Activated CD4-positive, alpha-beta T cell treated with anti-CD3 and anti-CD28 coated beads for 48 hours (primary cell): ENCODE data around the gene ATIC.

Experiments
- DNase-seq: peaks from one replicate; pipeline ENCODE4 v3.0.0-alpha.2; 2020

Gene ATIC

DNA sequence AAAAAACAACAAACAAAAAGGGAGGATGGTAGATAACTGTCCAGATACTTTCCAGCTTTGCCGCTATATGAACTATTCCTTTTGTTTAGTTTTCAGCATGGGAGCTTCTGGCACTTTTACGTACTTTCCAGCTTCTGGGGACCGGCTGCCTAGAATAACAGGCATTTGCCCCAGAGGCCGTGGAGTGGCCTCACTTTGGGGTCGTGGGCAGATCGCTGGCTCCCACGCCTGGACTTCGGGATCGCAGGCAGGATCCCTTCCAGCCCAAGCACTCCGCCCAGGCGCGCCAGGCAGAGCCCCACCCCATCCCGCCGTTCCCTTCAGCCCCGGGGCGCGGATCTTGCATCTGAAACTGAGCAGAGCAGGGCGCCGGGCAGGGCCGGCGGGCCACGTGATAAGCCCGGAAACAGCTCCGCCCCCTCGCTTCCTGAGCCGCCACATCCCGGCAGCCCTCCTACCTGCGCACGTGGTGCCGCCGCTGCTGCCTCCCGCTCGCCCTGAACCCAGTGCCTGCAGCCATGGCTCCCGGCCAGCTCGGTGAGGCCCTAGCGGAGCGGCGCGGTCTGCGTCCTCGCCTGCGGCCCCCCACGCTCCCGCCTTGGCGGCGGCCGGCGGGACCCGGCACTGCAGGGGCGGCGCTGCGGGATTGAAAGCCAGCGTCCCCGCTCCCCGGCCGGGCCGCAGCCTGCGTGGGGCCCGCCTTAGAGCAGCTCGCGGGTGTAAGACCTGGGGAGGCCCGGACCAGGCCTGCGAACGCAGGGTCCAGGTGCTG is at the start of gene ATIC:
ATIC (plus strand) TSS at position 435 of the 772 bp plus-strand sequence; CDS start at position 519, 84 bp downstream.
- DNase-seq = peak; percentile 94

DNA sequence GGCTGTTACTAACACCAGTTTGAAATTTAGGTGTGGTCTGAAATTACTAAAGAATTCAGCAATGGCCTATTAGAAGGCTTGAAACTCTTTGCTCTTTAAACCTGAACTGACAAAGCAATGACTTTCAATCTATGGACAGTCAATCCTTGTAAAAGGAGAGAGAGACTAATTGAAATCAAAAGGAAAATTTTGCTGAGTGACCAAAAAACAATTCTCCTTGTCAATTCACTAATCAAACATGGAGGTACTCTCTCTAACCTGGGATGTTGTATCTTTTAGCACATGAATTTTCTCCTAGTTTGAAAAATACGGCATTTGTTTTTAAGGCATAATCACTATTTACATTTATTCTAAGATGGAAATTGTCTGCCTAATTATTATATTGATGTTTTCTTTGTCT is 49.6 kb upstream of the ATIC start:
- no peak for DNase-seq

DNA sequence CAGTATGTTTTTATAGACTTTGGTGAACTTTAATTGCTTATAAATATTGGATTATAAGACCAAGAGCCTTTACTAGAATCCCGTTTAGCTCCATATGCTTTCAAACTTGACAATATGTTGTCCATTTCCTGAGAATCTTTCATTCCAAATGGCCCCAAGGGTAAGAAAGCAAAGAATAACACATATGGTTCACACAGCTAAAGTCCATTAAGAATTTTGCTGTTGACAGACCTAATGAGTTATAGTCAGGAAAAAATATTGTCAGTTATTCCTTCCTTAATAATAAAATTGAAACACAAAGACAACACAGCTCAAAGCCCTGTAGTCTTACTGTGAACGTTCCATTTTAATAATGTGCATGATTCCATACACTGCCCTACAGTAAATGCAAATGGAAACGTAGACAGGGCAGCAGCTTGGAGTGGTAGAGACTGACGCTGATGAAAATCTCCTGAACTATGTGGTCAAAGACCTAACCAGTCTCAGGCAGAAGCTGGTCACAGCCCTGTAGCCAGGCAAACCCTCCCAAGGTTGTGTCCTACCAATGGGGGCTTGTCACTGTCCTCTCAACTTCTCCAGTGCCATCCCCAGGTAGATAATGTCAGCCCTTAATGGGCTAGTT is 49.0 kb upstream of the ATIC start:
- no peak for DNase-seq

DNA sequence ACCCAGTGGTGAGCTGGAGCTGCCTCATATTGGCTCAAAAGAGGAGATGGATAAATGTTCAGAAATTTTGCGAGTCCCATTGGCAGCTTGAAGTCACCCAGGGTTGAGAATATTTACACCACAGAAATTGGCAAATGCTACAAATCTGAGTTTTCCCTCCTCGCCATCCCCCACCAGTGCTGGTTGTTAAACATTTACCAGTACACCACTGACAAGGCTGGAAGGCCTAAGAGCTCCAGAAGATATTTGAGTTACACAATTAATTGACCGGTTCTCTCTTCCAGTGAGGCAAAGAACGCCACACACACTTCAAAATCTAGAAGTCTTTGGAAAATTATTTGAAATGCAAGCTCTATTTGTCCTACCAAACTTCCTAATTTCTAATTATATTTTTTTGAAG is 47.5 kb upstream of the ATIC start:
- DNase-seq = no peak

DNA sequence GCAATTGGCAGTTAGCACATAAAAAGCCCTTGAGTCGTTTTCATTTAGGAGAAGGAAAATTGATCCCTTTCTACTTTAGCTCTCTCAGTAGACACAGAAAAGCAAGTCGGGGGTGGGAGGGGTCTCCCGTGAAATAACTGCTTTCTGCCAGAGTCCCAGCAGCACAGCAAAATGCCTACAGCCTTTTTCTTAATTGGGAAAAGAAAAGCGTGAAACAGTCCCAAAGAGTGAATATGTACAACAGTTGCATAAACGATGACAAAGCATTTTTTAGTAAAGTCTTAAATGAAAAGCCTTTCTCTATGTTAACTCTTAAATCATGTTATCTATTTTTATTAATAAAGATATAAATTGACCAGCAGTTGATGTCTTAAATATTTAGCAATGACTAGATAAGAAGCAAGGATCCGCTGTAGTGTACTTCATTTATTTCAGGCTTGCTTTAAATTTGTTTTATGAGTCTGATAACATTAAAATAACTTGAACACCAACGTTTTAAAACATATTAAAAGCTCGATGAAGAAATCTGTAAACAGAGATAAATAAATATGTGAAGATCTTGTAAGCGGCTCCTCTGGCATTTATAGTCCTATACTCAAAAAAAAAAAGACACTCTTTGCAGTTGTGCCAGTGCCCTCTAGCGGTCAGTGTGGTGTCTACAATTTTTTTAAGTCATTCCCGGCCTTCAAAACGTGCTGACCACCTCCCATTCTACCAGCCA is 42.3 kb upstream of the ATIC start:
- peak; percentile 60 for DNase-seq

DNA sequence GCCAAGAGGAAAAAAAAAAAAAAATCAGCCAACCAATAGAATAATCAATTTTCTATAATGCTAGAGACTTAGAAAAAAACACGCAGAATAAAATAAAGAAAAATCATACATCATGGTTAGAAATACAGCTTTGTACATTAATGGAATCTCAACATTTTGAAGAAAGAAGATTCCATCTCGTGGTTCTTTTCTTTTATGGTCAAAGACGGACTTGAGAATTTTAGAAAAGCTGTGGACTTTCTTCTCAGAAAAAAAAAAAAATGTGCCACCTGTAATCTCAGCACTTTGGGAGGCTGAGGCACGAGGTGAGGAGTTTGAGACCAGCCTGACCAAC is 41.8 kb upstream of the ATIC start:
- DNase-seq = no peak

DNA sequence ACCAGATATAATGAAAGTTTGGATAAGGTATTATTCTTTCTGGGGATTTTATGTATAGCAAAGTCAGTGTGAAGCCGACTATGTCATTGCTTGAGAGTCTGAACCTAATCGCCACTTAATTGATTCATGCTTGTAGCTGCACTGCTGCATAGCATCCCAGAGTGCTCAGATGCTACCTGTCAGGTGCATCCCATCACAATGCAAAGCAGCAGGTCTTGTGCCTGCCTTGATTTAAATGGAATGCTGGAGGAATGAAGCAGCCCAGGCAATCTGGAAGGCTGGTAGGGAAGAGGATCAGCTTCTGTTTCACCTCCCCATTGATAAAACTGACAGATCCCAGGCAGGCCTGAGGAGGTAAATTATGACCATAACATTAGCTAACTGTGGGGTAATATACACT is 40.4 kb upstream of the ATIC start:
- no peak for DNase-seq

DNA sequence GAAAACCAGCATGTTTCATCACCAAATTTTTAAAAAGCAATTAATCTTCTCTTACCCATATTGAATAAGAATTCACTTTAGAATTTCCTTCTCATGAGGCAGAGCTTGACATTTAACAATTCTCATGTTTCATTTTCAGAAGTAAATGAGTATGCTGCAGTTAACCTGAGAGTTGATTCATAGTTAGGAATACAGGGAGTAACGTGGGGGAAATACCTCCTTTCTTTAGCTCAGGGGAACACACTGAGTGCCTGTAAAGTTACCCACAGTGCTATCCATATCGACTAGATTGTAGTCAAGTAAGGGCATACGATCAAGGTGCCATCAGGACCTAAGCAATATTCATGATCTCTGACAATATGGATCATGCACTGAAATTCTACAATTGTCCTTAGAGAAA is 38.9 kb upstream of the ATIC start:
- no peak for DNase-seq

DNA sequence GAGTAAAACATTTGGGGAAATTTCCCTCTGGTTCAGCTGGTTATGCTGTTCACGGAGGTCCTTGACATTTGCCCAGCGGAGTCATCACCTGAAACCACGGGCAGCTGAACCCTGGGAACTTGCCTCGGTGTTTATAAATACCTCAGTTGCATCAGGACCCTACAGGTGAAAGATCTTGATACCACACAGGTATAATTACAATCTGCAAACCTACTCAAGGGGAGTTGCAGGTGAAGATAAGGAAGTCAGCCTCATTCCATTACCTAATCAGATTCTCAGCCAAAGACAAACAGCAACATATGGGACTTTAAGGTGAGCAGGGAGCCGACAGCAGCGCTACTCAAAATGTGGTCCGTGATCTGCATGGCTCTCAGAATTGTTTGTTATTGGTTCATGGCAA is 37.0 kb upstream of the ATIC start:
- DNase-seq = no peak

DNA sequence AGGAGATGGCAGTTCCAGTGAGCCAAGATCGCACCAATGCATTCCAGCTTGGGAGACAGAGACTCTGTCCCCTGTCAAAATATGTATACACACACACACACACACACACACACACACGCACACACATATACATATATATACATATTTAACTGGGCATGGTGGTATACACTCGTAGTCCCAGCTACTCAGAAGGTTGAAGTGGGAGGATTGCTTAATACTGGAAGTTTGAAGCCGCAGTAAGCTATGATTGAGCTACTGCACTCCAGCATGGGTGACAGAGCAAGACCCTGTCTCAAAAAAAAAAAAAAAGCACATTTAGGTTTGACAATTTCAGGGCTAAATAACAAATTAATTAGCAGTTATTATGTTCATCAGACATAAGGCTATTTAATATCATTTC is 36.0 kb upstream of the ATIC start:
- no peak for DNase-seq

DNA sequence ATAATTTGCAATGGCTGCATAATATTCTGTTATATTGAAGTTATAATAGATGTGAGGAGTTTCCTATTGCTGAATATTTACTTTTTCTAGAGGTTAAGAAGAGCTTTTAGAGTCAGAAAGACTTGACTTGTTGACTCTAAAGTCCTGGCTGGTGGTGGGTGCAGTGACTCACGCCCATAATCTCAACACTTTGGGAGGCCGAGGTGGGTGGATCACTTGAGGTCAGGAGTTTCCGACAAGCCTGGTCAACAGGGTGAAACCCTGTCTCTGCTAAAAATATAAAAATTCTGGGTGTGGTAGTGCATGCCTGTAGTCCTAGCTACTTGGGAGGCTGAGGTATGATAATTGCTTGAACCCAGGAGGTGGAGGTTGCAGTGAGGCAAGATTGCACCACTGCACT is 33.9 kb upstream of the ATIC start:
- no peak for DNase-seq

DNA sequence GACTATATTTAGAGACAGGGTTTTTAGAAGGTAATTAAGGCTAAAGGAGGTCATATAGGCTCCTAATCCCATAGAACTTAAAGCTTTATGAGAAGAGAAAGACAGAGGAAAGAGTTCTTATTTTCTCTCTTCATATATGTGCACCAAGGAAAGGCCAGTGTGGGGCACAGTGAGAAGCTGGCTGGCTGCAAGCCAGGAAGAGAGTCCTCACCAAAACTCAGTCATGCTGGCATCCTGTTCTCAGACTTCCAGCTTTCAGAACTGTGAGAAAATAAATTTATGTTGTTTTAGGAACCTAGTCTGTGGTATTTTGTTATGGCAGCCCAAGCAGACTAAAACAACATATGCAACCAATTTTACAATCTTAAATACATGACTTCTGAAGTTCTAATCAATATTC is 31.5 kb upstream of the ATIC start:
- DNase-seq = no peak

DNA sequence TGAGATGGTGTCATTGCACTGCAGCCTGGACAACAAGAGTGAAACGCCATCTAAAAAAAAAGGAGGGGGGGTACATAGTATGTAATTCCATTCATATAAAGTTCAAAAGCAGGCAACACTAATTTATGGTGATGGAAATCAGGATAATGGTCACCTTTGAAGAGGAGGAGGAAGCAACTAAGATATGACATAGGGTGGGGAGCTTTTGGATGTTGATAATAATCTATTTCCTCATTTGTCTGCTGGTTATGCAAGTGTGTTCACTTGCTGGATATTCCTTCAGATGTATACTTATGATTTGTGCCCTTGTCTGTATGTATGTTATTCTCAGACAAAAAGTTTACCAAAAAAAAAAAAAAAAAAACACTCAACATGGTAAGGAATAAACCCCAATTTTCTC is 28.6 kb upstream of the ATIC start:
- no peak for DNase-seq

DNA sequence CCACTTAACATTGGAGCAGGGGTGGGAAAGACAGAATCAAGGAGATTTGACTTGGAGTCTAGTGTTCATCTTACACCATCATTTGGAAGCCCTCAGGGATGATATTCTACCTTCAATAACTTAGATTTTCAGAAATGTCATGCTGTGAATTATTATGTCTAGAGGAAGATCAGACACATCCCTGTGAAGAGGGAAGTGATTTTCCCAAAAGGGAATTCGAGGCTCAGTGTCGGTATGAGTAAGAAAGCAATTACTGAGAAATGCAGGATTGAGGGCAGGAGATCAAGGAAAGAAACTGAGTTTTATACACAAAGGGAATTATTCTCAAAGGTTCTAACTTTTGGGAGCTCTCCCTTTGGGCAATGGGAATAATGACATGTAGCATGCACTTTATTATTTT is 25.6 kb upstream of the ATIC start:
- no peak for DNase-seq

DNA sequence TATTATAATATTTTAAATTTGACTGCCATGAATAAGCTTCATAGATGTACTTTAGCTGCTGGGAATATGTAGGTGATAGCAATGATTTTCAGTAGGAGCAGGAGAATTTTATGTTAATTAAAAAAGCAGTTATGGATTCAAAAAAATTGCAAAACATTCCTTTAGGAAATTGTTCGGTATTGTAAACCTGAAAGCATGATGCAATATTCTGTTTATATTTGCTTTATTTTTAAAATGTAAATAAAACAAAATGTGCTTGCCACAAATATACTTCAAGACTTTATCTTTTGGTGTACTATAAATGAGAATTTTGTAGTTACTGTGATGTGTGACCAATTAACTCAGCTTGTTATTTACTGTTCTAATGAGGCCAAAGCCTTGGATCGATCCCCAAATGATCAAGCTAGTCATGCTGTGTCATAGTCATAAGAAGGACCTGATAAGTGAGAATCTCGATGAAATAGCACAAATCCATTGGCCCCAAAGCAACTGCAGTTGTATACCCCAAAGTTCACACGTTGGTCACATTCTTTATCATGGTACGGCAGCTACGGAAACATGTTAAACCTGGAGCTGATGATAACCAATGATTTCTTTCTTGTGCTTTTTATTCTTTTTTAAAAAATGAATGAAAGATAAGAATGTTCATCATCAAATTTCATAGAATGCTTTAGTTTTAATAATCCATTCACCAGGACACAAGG is 23.6 kb upstream of the ATIC start:
- no peak for DNase-seq

DNA sequence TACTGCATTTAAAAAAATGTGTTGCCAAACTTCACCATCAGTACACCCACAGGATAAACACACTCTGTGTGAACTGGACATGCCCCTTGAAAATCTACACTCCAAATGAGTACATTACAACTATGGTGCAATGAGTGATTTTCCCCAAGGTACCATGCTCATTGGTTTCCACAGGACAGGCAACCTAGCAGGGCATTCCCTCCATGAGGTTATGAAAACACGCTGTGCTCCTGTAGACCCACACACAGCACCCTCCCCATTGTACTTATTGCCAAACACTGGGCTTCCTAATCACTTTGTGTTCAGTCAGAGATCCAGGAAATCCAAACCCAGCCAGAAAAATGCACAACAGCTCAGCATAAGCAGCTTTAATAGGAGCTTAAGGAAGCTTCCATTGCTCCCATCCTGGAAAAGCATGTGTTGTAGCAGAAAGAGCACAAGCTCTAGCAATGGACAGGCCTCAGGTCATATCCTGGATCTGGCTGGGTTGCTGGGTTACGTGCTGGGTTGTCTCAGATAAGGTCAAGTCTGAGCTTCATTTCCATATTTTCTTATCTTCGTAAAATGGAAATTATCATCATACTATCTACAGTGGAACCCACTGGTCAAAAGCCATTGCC is 20.8 kb upstream of the ATIC start:
- DNase-seq = no peak

DNA sequence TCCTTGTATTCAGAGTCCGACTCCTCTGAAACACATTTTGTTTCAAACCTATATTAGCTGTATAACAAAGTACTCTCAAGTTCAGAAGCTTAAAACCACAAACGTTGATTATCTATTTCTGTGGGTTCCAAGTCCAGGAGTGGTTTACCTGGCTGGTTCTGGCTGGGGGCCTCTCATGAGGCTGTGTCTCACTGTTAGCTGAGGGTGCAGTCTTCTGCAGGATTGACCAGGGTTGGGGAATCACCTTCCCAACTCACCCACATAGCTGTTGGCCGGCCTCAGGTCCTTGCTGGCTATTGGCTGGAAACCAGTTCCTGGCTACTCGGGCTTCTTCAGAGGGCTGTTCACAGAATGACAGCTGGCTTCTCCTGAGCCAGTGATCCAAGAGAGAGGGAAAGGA is 18.0 kb upstream of the ATIC start:
- no peak for DNase-seq

DNA sequence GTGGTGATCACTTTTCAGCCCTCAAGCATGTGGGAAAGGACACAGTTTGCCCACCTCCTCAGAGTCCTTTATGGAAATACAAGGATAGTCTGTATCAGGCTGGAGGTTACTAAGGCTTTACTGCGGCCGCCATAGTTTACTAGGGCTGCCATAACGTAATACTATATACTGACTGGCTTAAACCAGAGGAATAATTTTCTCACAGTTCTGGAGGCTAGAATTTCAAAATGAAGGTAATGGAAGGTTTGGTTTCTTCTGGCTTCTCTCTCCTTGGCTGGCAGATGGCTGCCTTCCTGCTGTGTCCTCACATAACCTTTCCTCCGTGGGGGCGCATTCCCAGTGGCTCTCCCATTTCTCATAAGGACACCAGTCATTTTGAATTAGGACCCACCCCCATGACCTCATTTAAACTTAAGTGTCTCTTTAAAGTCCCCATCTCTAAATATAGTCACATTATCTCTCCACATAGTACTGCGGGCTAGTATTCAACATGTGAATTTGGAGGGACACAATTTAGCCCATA is 12.5 kb upstream of the ATIC start:
- no peak for DNase-seq

DNA sequence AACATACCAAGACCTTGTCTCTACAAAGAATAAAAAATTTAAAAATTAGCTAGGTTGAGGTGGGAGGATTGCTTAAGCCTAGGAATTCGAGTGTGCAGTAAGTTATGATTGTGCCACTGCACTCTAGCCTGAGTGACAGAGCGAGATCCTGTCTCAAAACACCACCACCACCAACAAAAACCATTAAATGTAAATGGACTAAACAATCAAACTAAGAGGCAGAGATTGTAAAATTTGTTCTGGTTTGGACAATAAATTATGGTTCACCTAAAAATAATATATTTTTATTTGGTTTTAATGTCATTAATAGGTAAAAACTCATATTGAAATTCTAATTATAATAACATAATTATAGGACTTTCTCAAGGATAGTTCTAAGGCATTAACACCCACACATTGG is 9.9 kb upstream of the ATIC start:
- no peak for DNase-seq

DNA sequence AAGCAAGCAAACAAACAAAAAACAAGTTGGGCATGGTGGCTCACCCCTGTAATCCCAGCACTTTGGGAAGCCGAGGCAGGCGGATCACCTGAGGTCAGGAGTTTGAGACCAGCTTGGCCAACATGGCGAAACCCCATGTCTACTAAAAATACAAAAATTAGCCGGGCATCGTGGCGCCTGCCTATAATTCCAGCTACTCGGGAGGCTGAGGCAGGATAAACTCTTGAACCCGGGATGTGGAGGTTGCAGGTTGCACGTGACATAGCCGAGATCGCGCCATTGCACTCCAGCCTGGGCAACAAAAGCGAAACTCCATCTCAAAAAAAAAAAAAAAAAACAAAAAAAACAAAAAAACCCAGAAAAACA is 617 bp upstream of the ATIC start:
- peak; percentile 26 for DNase-seq

DNA sequence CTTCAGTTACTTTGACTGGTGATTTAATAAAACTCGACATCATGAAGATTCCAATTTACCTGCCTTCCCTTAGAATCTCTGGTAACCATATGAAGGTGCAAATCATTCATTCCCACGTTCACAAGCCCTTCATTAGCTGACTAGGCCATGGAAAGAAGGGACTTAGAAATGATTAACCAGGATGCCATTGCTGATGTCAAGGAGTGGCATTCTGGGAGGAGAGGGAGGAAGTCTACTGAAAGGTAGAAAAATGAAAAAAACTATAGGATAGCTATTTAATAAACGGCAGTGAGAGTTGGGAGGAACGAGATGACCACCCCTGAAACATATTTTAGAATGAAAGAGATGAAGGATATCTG is 1.4 kb downstream of the ATIC start:
- no peak for DNase-seq

DNA sequence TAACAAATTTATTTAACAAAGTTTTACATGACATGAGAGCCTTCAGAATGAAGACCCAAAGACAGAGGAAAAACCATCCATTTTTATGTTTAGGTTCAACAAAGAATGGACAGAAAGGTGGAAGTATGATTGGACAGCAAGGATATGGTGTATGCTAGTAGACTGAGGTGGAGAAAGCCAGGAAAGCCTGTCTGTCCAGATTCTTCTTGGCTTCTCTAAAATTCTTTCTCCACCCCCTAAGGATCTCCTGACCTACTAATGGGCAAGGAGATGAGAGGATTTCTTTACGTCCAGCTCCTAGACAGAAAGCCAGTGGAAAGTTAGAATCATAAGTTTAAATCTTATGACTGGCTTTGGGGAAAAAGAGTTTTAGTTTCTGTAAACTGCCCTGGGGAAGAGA is 3.0 kb downstream of the ATIC start:
- no peak for DNase-seq

DNA sequence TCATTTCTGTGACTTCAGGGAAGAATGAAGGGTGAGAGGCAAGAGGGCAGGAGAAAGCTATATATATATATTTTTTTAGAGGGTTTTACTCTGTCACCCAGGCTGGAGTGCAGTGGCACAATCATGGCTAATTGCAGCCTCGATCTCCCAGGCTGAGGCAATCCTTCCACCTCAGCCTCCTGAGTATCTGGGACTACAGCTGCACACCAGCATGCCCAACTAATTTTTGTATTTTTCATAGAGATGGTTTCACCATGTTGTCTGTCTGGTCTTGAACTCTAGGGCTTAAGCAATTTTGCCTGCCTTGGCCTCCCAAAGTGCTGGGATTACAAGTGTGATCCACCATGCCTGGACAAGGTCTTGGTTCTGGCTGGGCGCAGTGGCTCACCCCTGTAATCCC is 3.4 kb downstream of the ATIC start:
- DNase-seq = no peak
